Suprapubic skin (tissue), 4 donors: ENCODE results near the gene C8G. TPM values are rescaled to one million over a fixed set of nuclear protein-coding genes. Genes with fewer than 3 reads are reported as not detected.

Experiments used
- DNase-seq, 2 donors: peaks; one replicate each; pipeline ENCODE4 v3.0.0-alpha.2; 2019; ENCODE audit warnings: low spot score in 2 of 2
- H3K27ac ChIP-seq: fragments of 200-600 bp; sonication (generic); one replicate; pipeline ENCODE4 v1.5.1; 2019
- H3K27me3 ChIP-seq: fragments of 200-600 bp; sonication (generic); one replicate; pipeline ENCODE4 v1.5.1; 2019
- H3K36me3 ChIP-seq: fragments of 200-600 bp; sonication (generic); one replicate; pipeline ENCODE4 v1.5.1; 2019
- H3K4me1 ChIP-seq: fragments of 200-600 bp; sonication (generic); one replicate; pipeline ENCODE4 v1.5.1; 2019
- H3K4me3 ChIP-seq: fragments of 200-600 bp; sonication (generic); one replicate; pipeline ENCODE4 v1.5.1; 2019; ENCODE audit warnings: mild to moderate bottlenecking
- H3K9me3 ChIP-seq: fragments of 200-600 bp; sonication (generic); one replicate; pipeline ENCODE4 v1.5.1; 2019
- EP300 ChIP-seq: sonication (generic); formaldehyde crosslinking; IDR thresholded peaks from one replicate; pipeline ENCODE4 v1.6.1; 2017; ENCODE audit warnings: antibody characterized with exemption
- POLR2A ChIP-seq, 2 donors: fragments of 450-650 bp; IDR thresholded peaks; one replicate each; pipeline ENCODE4 v1.6.1; 2017; ENCODE audit warnings: antibody characterized with exemption in 2 of 2, mild to moderate bottlenecking in 2 of 2, moderate library complexity in 2 of 2
- POLR2AphosphoS5 ChIP-seq, 3 donors: sonication (generic); formaldehyde crosslinking; IDR thresholded peaks; one replicate each; pipeline ENCODE4 v1.6.1; 2017; ENCODE audit warnings: antibody characterized with exemption in 3 of 3
- WGBS: methylation state at CpG from one replicate; pipeline ENCODE4 v1.1.5; 2018; 5-methylcytosine and 5-hydroxymethylcytosine counted together
- total RNA-seq, 4 donors: library from RNA; depleted of rRNA; stranded (reverse); fragments of >200 nt; gene quantifications; one replicate each; pipeline ENCODE4 v1.1.0, GENCODE V29; 2016
- TF ChIP-seq, protein P1 (sequence below), 2 donors: fragments of 200-600 bp in 1 of 2; fragments of 450-650 bp in 1 of 2; sonication (generic) in 1 of 2; IDR thresholded peaks; one replicate each; pipeline ENCODE4 v1.5.1; 2016 to 2019; ENCODE audit warnings: antibody characterized with exemption in 2 of 2, mild to moderate bottlenecking in 1 of 2, moderate library complexity in 1 of 2

Gene C8G
- total RNA-seq, 4 donors from 2014 or later = 2.7 TPM; not detected in 3

DNA sequence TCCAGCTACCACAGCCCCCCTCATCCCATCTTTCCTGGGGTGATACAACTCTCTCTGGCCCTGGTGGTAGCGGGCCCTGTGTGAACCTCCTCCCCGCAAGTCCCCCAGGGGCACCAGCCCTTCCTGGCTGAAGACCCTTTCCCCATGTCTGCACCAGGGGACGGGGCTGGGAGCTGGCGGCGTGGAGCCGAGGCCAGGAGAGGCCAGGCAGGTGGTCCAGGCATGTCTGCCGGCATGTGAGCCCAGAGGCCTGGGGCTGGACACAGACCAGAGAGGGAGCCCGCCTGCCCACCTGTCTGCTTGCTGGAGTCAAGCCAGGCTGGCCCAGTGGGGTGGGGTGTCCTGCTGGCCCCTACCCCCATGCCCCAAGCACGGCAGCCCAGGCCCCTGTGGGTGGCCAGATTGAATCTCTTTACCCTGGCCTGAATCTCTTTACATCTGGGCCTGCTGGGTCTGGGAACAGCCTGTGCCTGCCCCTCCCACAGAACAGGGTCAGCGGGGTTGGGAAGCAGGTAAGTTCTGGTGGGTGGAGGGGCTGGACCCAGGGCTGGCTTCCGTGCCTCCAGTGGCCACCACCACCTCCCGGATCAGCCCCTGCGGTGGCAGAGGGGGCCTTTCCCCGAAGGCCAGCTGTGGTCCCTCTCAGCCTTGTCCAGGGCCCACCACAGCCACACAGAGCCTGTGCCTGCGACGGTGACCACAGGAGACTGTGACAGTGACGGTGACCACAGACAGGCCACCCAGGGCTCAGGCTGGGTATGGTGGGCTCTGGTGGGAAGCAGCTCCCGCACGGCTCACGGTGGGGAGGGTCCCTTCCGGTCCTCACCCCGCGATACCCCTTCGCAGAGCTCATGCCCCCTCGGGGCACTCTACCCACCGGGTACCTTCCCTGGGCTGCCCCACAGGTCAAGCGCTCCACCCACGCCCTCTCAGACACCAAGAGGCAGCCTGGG is 14.1 kb downstream of the C8G start:
- peaks cover 27% of the 10 kb centered on the region for H3K4me1 ChIP-seq
- no peak for TF ChIP-seq EP300
- TF ChIP-seq, protein P1, sequence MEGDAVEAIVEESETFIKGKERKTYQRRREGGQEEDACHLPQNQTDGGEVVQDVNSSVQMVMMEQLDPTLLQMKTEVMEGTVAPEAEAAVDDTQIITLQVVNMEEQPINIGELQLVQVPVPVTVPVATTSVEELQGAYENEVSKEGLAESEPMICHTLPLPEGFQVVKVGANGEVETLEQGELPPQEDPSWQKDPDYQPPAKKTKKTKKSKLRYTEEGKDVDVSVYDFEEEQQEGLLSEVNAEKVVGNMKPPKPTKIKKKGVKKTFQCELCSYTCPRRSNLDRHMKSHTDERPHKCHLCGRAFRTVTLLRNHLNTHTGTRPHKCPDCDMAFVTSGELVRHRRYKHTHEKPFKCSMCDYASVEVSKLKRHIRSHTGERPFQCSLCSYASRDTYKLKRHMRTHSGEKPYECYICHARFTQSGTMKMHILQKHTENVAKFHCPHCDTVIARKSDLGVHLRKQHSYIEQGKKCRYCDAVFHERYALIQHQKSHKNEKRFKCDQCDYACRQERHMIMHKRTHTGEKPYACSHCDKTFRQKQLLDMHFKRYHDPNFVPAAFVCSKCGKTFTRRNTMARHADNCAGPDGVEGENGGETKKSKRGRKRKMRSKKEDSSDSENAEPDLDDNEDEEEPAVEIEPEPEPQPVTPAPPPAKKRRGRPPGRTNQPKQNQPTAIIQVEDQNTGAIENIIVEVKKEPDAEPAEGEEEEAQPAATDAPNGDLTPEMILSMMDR (IDR thresholded peaks at IDR 0.05) = no peak
- TF ChIP-seq POLR2AphosphoS5 (IDR thresholded peaks at IDR 0.05) = no peak
- TF ChIP-seq POLR2A (IDR thresholded peaks at IDR 0.05) = no peak
- no peak overlapping the region for H3K27ac ChIP-seq
- DNase-seq = no peak
- no peaks in the 10 kb centered on the region for H3K27me3 ChIP-seq
- 93% methylated on average over 24 of the region's 28 CpGs for WGBS
- H3K4me3 ChIP-seq = no peak overlapping the region
- H3K36me3 ChIP-seq = no peaks in the 10 kb centered on the region
- no peaks in the 10 kb centered on the region for H3K9me3 ChIP-seq

DNA sequence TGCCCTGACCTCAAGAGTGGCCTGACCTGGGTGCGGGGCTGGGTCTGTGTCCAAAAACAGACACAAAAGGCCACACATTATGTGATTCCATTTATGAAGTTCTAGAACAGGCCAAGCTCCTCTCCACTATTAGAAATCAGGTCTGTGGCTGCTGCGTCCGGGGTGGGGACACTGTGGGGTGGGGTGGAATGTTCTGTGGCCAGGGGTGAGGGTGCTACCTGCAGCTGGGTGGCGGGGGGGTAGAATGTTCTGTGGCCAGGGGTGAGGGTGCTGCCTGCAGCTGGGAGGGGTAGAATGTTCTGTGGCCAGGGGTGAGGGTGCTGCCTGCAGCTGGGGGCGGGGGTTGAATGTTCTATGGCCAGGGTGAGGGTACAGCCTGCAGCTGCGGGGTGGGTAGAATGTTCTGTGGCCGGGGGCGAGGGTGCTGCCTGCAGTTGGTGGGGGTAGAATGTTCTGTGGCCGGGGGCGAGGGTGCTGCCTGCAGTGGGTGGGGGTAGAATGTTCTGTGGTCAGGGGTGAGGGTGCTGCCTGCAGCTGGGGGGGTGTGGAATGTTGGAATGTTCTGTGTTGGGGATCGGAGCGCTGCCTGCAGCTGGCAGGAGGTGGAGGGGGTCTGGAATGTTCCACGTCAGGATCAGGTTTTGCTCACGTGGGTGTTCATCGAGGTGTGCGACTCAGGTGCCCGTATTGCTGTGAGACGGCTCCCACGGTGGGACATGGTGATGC is 15.3 kb downstream of the C8G start:
- no peak overlapping the region for H3K27ac ChIP-seq
- TF ChIP-seq, protein P1 (IDR thresholded peaks at IDR 0.05) = no peak
- no peak for TF ChIP-seq POLR2AphosphoS5 (IDR thresholded peaks at IDR 0.05)
- TF ChIP-seq EP300 = no peak
- TF ChIP-seq POLR2A (IDR thresholded peaks at IDR 0.05) = no peak
- H3K36me3 ChIP-seq = no peaks in the 10 kb centered on the region
- H3K27me3 ChIP-seq = no peaks in the 10 kb centered on the region
- H3K9me3 ChIP-seq = no peaks in the 10 kb centered on the region
- H3K4me3 ChIP-seq = no peak overlapping the region
- WGBS = 79% methylated on average over 13 of the region's 19 CpGs
- peaks cover 35% of the 10 kb centered on the region for H3K4me1 ChIP-seq
- no peak for DNase-seq

DNA sequence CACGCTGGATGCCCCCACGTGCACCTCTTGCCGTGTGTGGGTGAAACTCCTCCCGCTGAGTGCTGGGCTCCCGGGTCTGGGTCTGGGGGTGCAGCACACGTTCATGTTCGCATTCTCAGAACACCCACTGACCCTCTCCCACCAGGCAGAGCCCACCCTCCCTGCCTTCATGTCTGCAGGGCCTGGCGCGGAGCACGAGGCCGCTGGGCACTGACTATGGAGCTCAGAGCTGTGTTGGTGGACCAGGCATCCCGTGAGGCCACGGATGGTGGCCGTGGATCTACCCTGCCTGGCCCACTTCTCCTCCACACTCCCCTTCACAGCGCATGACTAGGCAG is 15.9 kb downstream of the C8G start:
- H3K9me3 ChIP-seq = no peaks in the 10 kb centered on the region
- WGBS = 70% methylated on average over 8 of the region's 15 CpGs
- H3K4me1 ChIP-seq = peaks cover 38% of the 10 kb centered on the region
- no peak overlapping the region for H3K4me3 ChIP-seq
- H3K36me3 ChIP-seq = no peaks in the 10 kb centered on the region
- no peak overlapping the region for H3K27ac ChIP-seq
- no peaks in the 10 kb centered on the region for H3K27me3 ChIP-seq
- TF ChIP-seq EP300 = no peak
- no peak for TF ChIP-seq POLR2A (IDR thresholded peaks at IDR 0.05)
- TF ChIP-seq, protein P1 (IDR thresholded peaks at IDR 0.05) = no peak
- TF ChIP-seq POLR2AphosphoS5 (IDR thresholded peaks at IDR 0.05) = no peak
- no peak for DNase-seq

DNA sequence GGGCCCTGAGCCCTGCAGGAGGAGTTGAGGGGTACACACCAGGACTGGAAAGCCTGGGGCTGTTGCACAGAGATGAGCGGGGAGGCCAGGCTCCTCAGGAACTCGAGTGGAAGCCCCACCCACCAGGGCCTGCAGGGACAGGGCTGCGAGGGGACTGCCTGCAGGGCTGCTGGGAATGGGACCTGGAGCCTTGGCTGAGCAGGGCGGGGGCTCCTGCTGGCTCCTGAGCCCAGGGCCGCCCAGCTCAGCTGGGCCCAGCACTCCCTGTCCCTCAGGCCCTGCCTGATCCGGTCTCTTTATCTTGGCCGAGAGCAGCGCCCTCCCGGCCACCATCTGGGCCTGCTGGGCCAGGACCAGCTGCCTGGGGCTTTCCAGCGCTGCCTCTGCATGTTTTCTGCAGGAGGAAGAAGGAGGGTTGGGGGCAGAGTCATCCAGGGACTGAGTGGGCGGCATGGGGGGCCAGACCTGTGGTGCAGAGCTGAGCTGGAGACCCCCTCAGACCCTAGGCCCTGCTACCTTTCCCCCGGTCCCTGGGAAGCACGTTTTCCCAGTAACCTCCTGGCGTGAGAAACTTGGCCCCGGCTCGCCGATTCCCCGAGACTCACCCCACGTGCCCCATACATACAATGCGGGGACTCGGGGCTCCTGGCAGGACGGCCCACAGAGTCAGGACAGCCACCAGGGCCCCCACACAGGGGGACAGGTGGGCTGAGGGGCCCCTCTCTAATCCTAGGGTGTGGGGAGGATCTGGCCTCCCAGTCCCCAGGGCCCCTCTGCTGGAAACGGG is 16.4 kb downstream of the C8G start:
- WGBS = 42% methylated on average over 12 of the region's 23 CpGs
- no peaks in the 10 kb centered on the region for H3K9me3 ChIP-seq
- DNase-seq = no peak
- no peak overlapping the region for H3K27ac ChIP-seq
- H3K36me3 ChIP-seq = no peaks in the 10 kb centered on the region
- H3K4me3 ChIP-seq = no peak overlapping the region
- no peak for TF ChIP-seq EP300
- TF ChIP-seq POLR2AphosphoS5 (IDR thresholded peaks at IDR 0.05) = no peak
- TF ChIP-seq POLR2A (IDR thresholded peaks at IDR 0.05) = no peak
- TF ChIP-seq, protein P1 (IDR thresholded peaks at IDR 0.05) = no peak
- H3K27me3 ChIP-seq = no peaks in the 10 kb centered on the region
- H3K4me1 ChIP-seq = peaks cover 41% of the 10 kb centered on the region
